Activated naive CD8-positive, alpha-beta T cell treated with anti-CD3 and anti-CD28 coated beads for 36 hours (primary cell): ENCODE data around the gene NUDT4. TPM values are rescaled to one million over a fixed set of nuclear protein-coding genes. Genes with fewer than 3 reads are reported as not detected.
"Not testable (repeated sequence)": the region's sequence is repeated elsewhere in the genome, so short reads cannot be mapped to it uniquely, and the experiment has no call there.

Source experiments
- DNase-seq: peaks from one replicate; pipeline ENCODE4 v3.0.0; 2021
- H3K27ac Mint-ChIP-seq: one replicate; pipeline ENCODE4 v1.8.0; 2022; ENCODE audit warnings: mild to moderate bottlenecking, moderate library complexity, mixed read lengths
- H3K27me3 Mint-ChIP-seq: one replicate; pipeline ENCODE4 v1.8.0; 2022; ENCODE audit warnings: mild to moderate bottlenecking, mixed read lengths
- H3K36me3 Mint-ChIP-seq: one replicate; pipeline ENCODE4 v1.8.0; 2021; ENCODE audit warnings: mild to moderate bottlenecking, mixed read lengths
- H3K4me1 Mint-ChIP-seq: one replicate; pipeline ENCODE4 v1.8.0; 2021; ENCODE audit warnings: mixed read lengths
- H3K4me3 Mint-ChIP-seq: one replicate; pipeline ENCODE4 v1.8.0; 2022; ENCODE audit warnings: mild to moderate bottlenecking, moderate library complexity, mixed read lengths
- H3K9me3 Mint-ChIP-seq: one replicate; pipeline ENCODE4 v1.8.0; 2022; ENCODE audit warnings: mixed read lengths
- total RNA-seq, 2 experiments: library from RNA; stranded (reverse); gene quantifications; one replicate each; pipeline ENCODE4 v1.2.3, GENCODE V29; 2021

NUDT4 gene
- total RNA-seq, 2 experiments from 2014 or later: 77.2 to 85.5 TPM

DNA sequence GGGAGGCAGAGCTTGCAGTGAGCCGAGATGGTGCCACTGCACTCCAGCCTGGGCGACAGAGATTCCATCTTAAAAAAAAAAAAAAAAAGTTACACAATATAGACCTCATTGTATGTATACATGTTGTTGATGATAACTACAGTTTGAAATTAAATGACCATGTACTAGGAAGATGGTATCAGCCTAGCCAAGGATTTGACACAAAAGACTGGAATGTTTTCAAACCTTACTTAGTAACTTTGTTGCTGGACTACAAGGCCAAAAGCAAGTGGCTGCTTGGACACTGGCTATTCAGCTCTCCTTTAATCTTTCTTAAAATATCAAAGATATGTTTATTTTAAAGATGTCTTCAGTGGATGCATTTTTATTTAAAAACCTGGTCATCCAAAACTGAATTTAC is 18.9 kb upstream of the NUDT4 start:
- DNase-seq: no peak
- no peaks in the 10 kb centered on the region for H3K9me3 Mint-ChIP-seq
- no peak overlapping the region for H3K4me3 Mint-ChIP-seq
- H3K27me3 Mint-ChIP-seq: no peaks in the 10 kb centered on the region
- H3K4me1 Mint-ChIP-seq: peaks cover 11% of the 10 kb centered on the region
- no peaks in the 10 kb centered on the region for H3K36me3 Mint-ChIP-seq
- no peak overlapping the region for H3K27ac Mint-ChIP-seq

GRCh38 chr12:93360688-93361087 is 17.0 kb upstream of the NUDT4 start:
- H3K27me3 Mint-ChIP-seq: no peaks in the 10 kb centered on the region
- no peak overlapping the region for H3K4me3 Mint-ChIP-seq
- no peak for DNase-seq
- no peaks in the 10 kb centered on the region for H3K36me3 Mint-ChIP-seq
- no peaks in the 10 kb centered on the region for H3K9me3 Mint-ChIP-seq
- H3K4me1 Mint-ChIP-seq: peaks cover 16% of the 10 kb centered on the region
- H3K27ac Mint-ChIP-seq: no peak overlapping the region

GRCh38 chr12:93361151-93361919 is 16.4 kb upstream of the NUDT4 start:
- no peak for DNase-seq
- no peak overlapping the region for H3K27ac Mint-ChIP-seq
- no peaks in the 10 kb centered on the region for H3K27me3 Mint-ChIP-seq
- H3K9me3 Mint-ChIP-seq: no peaks in the 10 kb centered on the region
- H3K4me3 Mint-ChIP-seq: no peak overlapping the region
- H3K4me1 Mint-ChIP-seq: peaks cover 16% of the 10 kb centered on the region
- H3K36me3 Mint-ChIP-seq: no peaks in the 10 kb centered on the region

DNA sequence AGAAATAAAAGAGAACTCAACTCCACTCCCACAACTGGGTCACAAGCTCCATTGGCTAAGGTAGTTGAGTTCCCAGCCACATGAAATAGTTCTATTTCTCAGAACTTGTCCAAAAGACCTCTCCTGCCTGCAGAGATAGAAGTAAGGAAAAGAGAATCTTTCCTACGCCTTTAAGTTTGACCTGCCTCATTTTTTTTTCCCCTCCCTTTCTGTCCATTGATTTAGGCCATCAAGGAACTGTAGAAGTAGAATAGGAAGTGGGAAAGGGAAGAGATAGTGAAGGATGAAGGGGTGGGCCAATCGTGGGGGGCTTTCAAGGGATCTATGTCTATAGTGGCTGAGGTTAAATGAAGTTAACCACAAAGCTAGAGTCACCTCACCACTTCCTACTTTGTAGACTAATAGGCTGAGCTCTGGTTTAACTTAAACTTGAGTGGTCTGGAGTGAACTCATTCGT is 13.9 kb upstream of the NUDT4 start:
- no peaks in the 10 kb centered on the region for H3K27me3 Mint-ChIP-seq
- peak overlapping the region; percentile 56 for H3K27ac Mint-ChIP-seq
- peak overlapping the region; percentile 27 for H3K4me3 Mint-ChIP-seq
- DNase-seq: no peak
- peaks cover 14% of the 10 kb centered on the region for H3K4me1 Mint-ChIP-seq
- H3K9me3 Mint-ChIP-seq: no peaks in the 10 kb centered on the region
- no peaks in the 10 kb centered on the region for H3K36me3 Mint-ChIP-seq

GRCh38 chr12:93365616-93366405 is 11.9 kb upstream of the NUDT4 start:
- no peaks in the 10 kb centered on the region for H3K9me3 Mint-ChIP-seq
- H3K36me3 Mint-ChIP-seq: no peaks in the 10 kb centered on the region
- no peak overlapping the region for H3K4me3 Mint-ChIP-seq
- no peaks in the 10 kb centered on the region for H3K27me3 Mint-ChIP-seq
- H3K4me1 Mint-ChIP-seq: peaks cover 14% of the 10 kb centered on the region
- DNase-seq: no peak
- H3K27ac Mint-ChIP-seq: no peak overlapping the region

DNA sequence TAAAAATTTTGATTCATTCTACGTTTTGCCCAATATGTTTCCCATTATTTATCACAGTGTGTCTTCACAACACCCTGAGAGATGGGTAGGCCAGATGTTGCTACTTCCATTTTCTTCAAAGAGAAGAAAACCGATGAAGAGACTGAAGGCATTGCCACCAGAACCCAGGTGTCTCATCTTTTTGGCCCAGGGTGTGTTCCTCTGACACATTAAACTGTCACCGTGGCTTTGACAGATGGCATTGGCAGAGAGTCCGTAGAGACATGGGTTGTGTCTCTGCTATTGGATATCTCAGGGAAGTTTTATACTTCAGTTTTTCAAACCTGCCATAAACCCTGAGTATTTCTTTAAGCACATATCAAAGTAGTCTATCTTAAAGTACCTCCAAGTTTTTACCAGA is 11.3 kb upstream of the NUDT4 start:
- peaks cover 14% of the 10 kb centered on the region for H3K4me1 Mint-ChIP-seq
- H3K27me3 Mint-ChIP-seq: no peaks in the 10 kb centered on the region
- no peaks in the 10 kb centered on the region for H3K36me3 Mint-ChIP-seq
- no peak overlapping the region for H3K4me3 Mint-ChIP-seq
- no peak overlapping the region for H3K27ac Mint-ChIP-seq
- no peaks in the 10 kb centered on the region for H3K9me3 Mint-ChIP-seq
- DNase-seq: no peak

DNA sequence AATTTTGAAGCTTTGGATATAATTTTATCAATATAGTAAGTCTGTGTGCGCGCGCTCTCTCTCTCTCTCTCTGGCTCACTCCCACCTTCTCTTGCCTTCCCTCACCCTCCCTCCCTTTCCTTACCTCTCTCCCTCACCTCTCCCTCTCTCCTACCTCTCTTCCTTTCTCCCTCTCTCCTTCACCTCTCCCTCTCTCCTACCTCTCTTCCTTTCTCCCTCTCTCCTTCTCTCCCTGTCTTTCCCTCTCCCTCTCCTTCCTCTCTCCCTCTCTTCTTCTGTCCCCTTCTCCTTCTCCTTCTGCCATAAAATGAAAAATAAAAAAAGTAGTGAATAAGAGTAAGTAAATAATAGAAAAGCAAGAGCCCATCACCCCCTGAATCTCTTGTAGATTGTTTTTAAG is 9.0 kb upstream of the NUDT4 start:
- Mint-ChIP-seq H3K9me3 (no peaks in the 10 kb centered on the region), H3K27me3 (no peaks in the 10 kb centered on the region), H3K27ac (no peak overlapping the region), H3K4me3 (no peak overlapping the region), H3K36me3 (no peaks in the 10 kb centered on the region), H3K4me1 (peaks cover 6% of the 10 kb centered on the region)
- no peak for DNase-seq

GRCh38 chr12:93369505-93369904 is 8.2 kb upstream of the NUDT4 start:
- Mint-ChIP-seq H3K27me3 (no peaks in the 10 kb centered on the region), H3K27ac (no peak overlapping the region), H3K4me3 (no peak overlapping the region), H3K4me1 (peaks cover 7% of the 10 kb centered on the region), H3K9me3 (no peaks in the 10 kb centered on the region), H3K36me3 (no peaks in the 10 kb centered on the region)
- DNase-seq: no peak

DNA sequence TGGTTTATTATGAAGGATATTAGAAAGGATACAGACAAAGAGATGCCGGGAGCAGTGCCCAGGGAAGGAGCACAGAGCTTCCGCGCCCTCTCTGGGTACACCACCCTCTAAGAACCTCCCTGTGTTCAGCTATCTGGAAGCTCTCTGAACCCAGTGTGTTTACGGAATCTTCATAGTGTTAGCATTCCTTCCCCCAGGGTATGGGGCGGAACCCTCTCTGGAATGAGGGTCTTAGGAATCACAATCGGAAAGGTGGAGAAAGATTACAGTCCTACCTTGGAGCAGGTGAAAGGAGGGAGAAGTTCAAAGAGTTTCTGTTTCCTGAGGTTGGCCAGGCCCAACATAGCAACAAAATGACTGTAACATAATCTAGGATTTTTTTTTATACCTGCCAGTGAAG is 6.8 kb upstream of the NUDT4 start:
- no peak for DNase-seq
- peaks cover 8% of the 10 kb centered on the region for H3K4me1 Mint-ChIP-seq
- H3K4me3 Mint-ChIP-seq: no peak overlapping the region
- H3K27me3 Mint-ChIP-seq: no peaks in the 10 kb centered on the region
- no peak overlapping the region for H3K27ac Mint-ChIP-seq
- no peaks in the 10 kb centered on the region for H3K9me3 Mint-ChIP-seq
- H3K36me3 Mint-ChIP-seq: no peaks in the 10 kb centered on the region

DNA sequence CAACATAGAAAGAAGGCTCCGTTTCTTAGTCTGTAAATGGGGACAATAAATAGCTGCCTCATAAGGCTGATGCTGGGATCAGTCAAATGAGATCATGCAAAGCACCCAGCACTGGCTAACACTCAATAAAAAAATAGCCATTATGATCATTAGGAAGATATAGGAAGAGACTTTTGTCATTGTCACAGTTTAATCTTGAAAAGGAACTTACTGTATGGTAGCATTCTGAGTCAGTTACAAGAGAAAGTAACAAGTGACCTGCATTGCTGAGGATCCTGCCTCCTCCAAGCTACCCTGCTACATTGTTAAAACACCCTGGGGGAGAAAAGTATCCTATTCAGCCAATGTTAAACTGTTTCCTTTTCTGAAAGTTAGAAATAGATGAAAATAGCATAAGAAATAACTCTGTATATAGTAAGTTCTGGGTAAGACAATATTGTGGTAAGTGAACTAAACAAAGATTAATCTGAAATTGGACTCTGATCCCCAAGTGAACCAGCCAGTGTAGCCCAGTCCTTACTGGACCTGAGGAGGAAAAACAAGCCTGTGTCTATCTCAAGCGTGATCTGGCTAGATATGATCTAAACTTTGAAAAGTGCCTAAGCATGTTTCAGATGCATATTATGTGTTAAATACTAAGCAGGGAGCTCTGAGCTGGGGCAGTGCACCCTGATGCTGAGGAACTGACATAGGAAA is 3.6 kb upstream of the NUDT4 start:
- H3K27ac Mint-ChIP-seq: no peak overlapping the region
- H3K36me3 Mint-ChIP-seq: peaks cover 5% of the 10 kb centered on the region
- H3K4me1 Mint-ChIP-seq: peaks cover 18% of the 10 kb centered on the region
- H3K27me3 Mint-ChIP-seq: no peaks in the 10 kb centered on the region
- H3K9me3 Mint-ChIP-seq: no peaks in the 10 kb centered on the region
- DNase-seq: no peak
- H3K4me3 Mint-ChIP-seq: no peak overlapping the region

GRCh38 chr12:93375906-93376305 is 1.8 kb upstream of the NUDT4 start:
- Mint-ChIP-seq H3K27me3 (no peaks in the 10 kb centered on the region), H3K4me3 (no peak overlapping the region), H3K4me1 (peaks cover 24% of the 10 kb centered on the region), H3K36me3 (peaks cover 14% of the 10 kb centered on the region), H3K27ac (no peak overlapping the region), H3K9me3 (no peaks in the 10 kb centered on the region)
- no peak for DNase-seq

GRCh38 chr12:93376436-93377251 is 1.1 kb upstream of the NUDT4 start:
- peaks cover 31% of the 10 kb centered on the region for H3K4me1 Mint-ChIP-seq
- peaks cover 21% of the 10 kb centered on the region for H3K36me3 Mint-ChIP-seq
- no peak overlapping the region for H3K27ac Mint-ChIP-seq
- no peak for DNase-seq
- H3K27me3 Mint-ChIP-seq: no peaks in the 10 kb centered on the region
- peak overlapping the region; percentile 73 for H3K4me3 Mint-ChIP-seq
- no peaks in the 10 kb centered on the region for H3K9me3 Mint-ChIP-seq

DNA sequence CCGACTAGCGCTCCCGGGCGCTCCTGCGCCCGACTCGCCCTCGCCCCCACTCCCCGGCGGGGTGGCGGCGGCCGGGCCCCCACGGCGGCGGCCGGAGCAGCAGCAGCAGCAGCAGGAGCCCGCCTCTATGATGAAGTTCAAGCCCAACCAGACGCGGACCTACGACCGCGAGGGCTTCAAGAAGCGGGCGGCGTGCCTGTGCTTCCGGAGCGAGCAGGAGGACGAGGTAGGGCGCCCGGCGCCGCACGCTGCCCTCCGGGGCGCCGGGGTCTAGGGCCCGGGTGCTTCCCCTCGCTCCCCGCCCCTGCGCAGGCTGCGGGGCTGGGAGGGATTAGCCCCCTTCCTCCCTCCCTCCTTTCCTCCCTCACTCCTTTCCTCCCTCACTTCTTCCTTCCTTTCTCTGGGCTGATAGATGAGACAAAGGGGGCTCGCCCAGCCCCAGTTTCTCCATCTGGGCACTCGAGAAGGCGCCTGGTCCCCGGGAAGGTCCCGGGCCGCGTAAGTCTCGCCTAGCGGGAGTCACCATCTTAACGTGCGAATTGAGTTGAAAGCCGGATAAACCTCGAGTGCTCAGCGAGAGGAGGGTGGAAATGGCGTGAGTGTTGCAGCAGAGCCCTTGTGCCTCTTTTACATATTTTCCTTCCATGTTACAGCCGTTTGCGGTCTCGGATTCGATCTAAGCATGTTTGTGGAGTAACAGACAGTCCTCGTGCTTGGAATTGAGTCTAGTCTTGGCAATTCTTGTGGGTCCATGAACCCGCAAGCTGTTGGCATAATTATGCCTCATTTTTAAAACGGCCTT is 672 bp downstream of the NUDT4 start:
- peak; percentile 69 for DNase-seq
- Mint-ChIP-seq H3K36me3 (peaks cover 33% of the 10 kb centered on the region), H3K27ac (peak overlapping the region; percentile 100), H3K4me3 (peak overlapping the region; percentile 100), H3K4me1 (peaks cover 43% of the 10 kb centered on the region)
- not testable (repeated sequence) for H3K27me3 Mint-ChIP-seq, H3K9me3 Mint-ChIP-seq

- Mint-ChIP-seq H3K4me3 (peak overlapping the region; percentile 100), H3K36me3 (peaks cover 34% of the 10 kb centered on the region), H3K27ac (peak overlapping the region; percentile 100), H3K9me3 (no peaks in the 10 kb centered on the region), H3K27me3 (no peaks in the 10 kb centered on the region), H3K4me1 (peaks cover 43% of the 10 kb centered on the region)
- no peak for DNase-seq
These were observed 1.2 kb downstream of the NUDT4 start for GRCh38 chr12:93378998-93379325.
